Trophoblast cell (in vitro differentiated cells and primary cell): ENCODE results near the gene TMEM132C.

ENCODE experiments used
- DNase-seq, 2 donors: peaks; one replicate each; pipeline ENCODE4 v3.0.0-alpha.2; 2016
- H2AFZ ChIP-seq: 2 replicates; pipeline ENCODE4 v1.6.1; 2013; ENCODE audit warnings: low read length, moderate library complexity, mild to moderate bottlenecking; ENCODE audit not compliant: insufficient read depth, poor library complexity
- H2AK5ac ChIP-seq: 2 replicates; pipeline ENCODE4 v1.6.1; 2013; ENCODE audit warnings: mild to moderate bottlenecking, low read length
- H2BK120ac ChIP-seq: 2 replicates; pipeline ENCODE4 v1.6.1; 2013; ENCODE audit warnings: low read length, mild to moderate bottlenecking, moderate library complexity; ENCODE audit not compliant: insufficient read depth, poor library complexity
- H2BK12ac ChIP-seq: 2 replicates; pipeline ENCODE4 v1.6.1; 2013; ENCODE audit warnings: mild to moderate bottlenecking, low read length, moderate library complexity
- H2BK5ac ChIP-seq: 2 replicates; pipeline ENCODE4 v1.6.1; 2013; ENCODE audit warnings: low read length, low read depth, moderate library complexity, mild to moderate bottlenecking; ENCODE audit not compliant: poor library complexity
- H3K14ac ChIP-seq: 2 replicates; pipeline ENCODE4 v1.6.1; 2013; ENCODE audit warnings: mild to moderate bottlenecking, low read length
- H3K18ac ChIP-seq: 2 replicates; pipeline ENCODE4 v1.6.1; 2013; ENCODE audit warnings: mild to moderate bottlenecking, low read length
- H3K23ac ChIP-seq: 2 replicates; pipeline ENCODE4 v1.6.1; 2013; ENCODE audit warnings: low read length
- H3K27ac ChIP-seq: 2 replicates; pipeline ENCODE4 v1.5.1; 2013; ENCODE audit warnings: low read depth, mild to moderate bottlenecking, inconsistent platforms, low read length, moderate library complexity
- H3K27me3 ChIP-seq: 2 replicates; pipeline ENCODE4 v1.6.1; 2013; ENCODE audit warnings: inconsistent platforms, mild to moderate bottlenecking, low read length, moderate library complexity; ENCODE audit not compliant: insufficient read depth
- H3K36me3 ChIP-seq, 2 experiments: 1 replicate in 1 of 2; 2 replicates in 1 of 2; pipeline ENCODE4 v1.6.1; 2013; ENCODE audit warnings: low read length in 2 of 2, mild to moderate bottlenecking in 2 of 2, moderate library complexity in 1 of 2; ENCODE audit not compliant: insufficient read depth in 2 of 2, control insufficient read depth in 1 of 2
- H3K4ac ChIP-seq: 2 replicates; pipeline ENCODE4 v1.6.1; 2013; ENCODE audit warnings: low read depth, mild to moderate bottlenecking, low read length, moderate library complexity
- H3K4me1 ChIP-seq, 2 experiments: 1 replicate in 1 of 2; 2 replicates in 1 of 2; pipeline ENCODE4 v1.6.1; 2013; ENCODE audit warnings: low read length in 2 of 2, mild to moderate bottlenecking in 2 of 2, moderate library complexity in 1 of 2; ENCODE audit not compliant: insufficient read depth in 2 of 2, control insufficient read depth in 1 of 2
- H3K4me2 ChIP-seq: 2 replicates; pipeline ENCODE4 v1.6.1; 2013; ENCODE audit warnings: inconsistent platforms, mild to moderate bottlenecking, low read length, moderate library complexity
- H3K4me3 ChIP-seq: 2 replicates; pipeline ENCODE4 v1.5.1; 2013; ENCODE audit warnings: mild to moderate bottlenecking, low read depth, low read length, inconsistent platforms
- H3K79me1 ChIP-seq: one replicate; pipeline ENCODE4 v1.6.1; 2013; ENCODE audit warnings: low read length
- H3K79me2 ChIP-seq: 2 replicates; pipeline ENCODE4 v1.6.1; 2013; ENCODE audit warnings: low read length, mild to moderate bottlenecking; ENCODE audit not compliant: control insufficient read depth, insufficient read depth, poor library complexity
- H3K9ac ChIP-seq: 2 replicates; pipeline ENCODE4 v1.6.1; 2013; ENCODE audit warnings: mild to moderate bottlenecking, low read length
- H3K9me3 ChIP-seq: 2 replicates; pipeline ENCODE4 v1.6.1; 2013; ENCODE audit warnings: low read depth, mild to moderate bottlenecking, control low read depth, inconsistent platforms, low read length; ENCODE audit not compliant: insufficient read depth
- H4K12ac ChIP-seq: 2 replicates; pipeline ENCODE4 v1.6.1; 2013; ENCODE audit warnings: low read depth, mild to moderate bottlenecking, low read length, moderate library complexity
- H4K8ac ChIP-seq: 2 replicates; pipeline ENCODE4 v1.6.1; 2013; ENCODE audit warnings: low read depth, mild to moderate bottlenecking, low read length, moderate library complexity
- H4K91ac ChIP-seq: one replicate; pipeline ENCODE4 v1.6.1; 2013; ENCODE audit warnings: low read depth, mild to moderate bottlenecking, low read length, moderate library complexity
- WGBS: extraction: QIAGEN DNeasy Blood & Tissue Kit; methylation state at CpG from one replicate; pipeline ENCODE4 v1.1.7; 2013; ENCODE audit warnings: missing lambda C conversion rate; ENCODE audit not compliant: insufficient read length, insufficient coverage; ENCODE audit errors: extremely low coverage; 5-methylcytosine and 5-hydroxymethylcytosine counted together

Gene TMEM132C

GRCh38 chr12:128557231-128557630 is 290.3 kb downstream of the TMEM132C start:
- H4K12ac ChIP-seq = no peak overlapping the region
- peak overlapping the region; percentile 15 for H3K9ac ChIP-seq
- no peak overlapping the region for H3K4me3 ChIP-seq
- no peaks in the 10 kb centered on the region for H3K36me3 ChIP-seq
- no peaks in the 10 kb centered on the region for H3K79me1 ChIP-seq
- no peak overlapping the region for H3K27ac ChIP-seq
- H2AK5ac ChIP-seq = no peak overlapping the region
- H4K91ac ChIP-seq = no peak overlapping the region
- H4K8ac ChIP-seq = no peak overlapping the region
- DNase-seq = no peak
- no peaks in the 10 kb centered on the region for H3K79me2 ChIP-seq
- no peak overlapping the region for H3K4ac ChIP-seq
- H3K27me3 ChIP-seq = no peaks in the 10 kb centered on the region
- H3K4me2 ChIP-seq = no peak overlapping the region
- no peak overlapping the region for H3K23ac ChIP-seq
- no peak overlapping the region for H2BK12ac ChIP-seq
- no peak overlapping the region for H3K14ac ChIP-seq
- H2BK5ac ChIP-seq = no peak overlapping the region
- no peaks in the 10 kb centered on the region for H3K9me3 ChIP-seq
- no peaks in the 10 kb centered on the region for H3K4me1 ChIP-seq
- H2BK120ac ChIP-seq = no peak overlapping the region
- H2AFZ ChIP-seq = no peak overlapping the region
- WGBS = no CpG with 5 or more reads among the region's 1 CpG
- H3K18ac ChIP-seq = no peak overlapping the region

GRCh38 chr12:128564956-128565355 is 298.0 kb downstream of the TMEM132C start:
- no CpG with 5 or more reads among the region's 3 CpGs for WGBS
- Histone ChIP-seq H4K91ac (no peak overlapping the region), H3K4me1 (no peaks in the 10 kb centered on the region), H3K36me3 (no peaks in the 10 kb centered on the region), H3K79me2 (no peaks in the 10 kb centered on the region), H3K4me3 (no peak overlapping the region), H3K18ac (no peak overlapping the region), H2BK5ac (no peak overlapping the region), H3K9me3 (no peaks in the 10 kb centered on the region), H3K4me2 (no peak overlapping the region), H2BK120ac (no peak overlapping the region), H3K23ac (no peak overlapping the region), H3K4ac (no peak overlapping the region), H2AK5ac (no peak overlapping the region), H3K27me3 (no peaks in the 10 kb centered on the region), H3K14ac (no peak overlapping the region), H4K12ac (no peak overlapping the region), H3K79me1 (no peaks in the 10 kb centered on the region), H2BK12ac (no peak overlapping the region), H2AFZ (no peak overlapping the region), H3K9ac (no peak overlapping the region), H3K27ac (no peak overlapping the region), H4K8ac (no peak overlapping the region)
- DNase-seq = no peak

DNA sequence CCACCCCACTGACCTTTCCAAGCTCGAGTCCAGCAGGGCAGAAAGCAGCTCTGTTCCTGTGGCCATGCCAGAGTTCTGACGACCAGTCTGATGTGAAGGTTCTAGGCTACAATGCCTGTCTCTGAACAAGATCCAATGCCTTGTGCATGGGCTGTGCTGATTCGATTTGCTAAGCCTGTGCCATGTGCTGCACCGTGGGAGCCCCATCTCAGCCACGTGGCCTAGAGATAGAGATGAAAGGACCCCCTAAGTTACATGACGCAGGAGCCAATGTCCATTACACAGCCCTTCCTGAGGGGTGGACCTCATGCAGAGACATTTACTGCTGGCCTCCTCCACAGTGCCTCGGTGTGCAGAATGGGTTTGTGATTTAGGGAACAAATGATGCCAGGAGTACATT is 300.8 kb downstream of the TMEM132C start:
- no peaks in the 10 kb centered on the region for H3K4me1 ChIP-seq
- no peak overlapping the region for H3K4me3 ChIP-seq
- H3K79me1 ChIP-seq = no peaks in the 10 kb centered on the region
- no peak for DNase-seq
- H3K4me2 ChIP-seq = no peak overlapping the region
- H3K18ac ChIP-seq = no peak overlapping the region
- no peaks in the 10 kb centered on the region for H3K79me2 ChIP-seq
- H3K27ac ChIP-seq = no peak overlapping the region
- H2BK120ac ChIP-seq = no peak overlapping the region
- H2BK5ac ChIP-seq = no peak overlapping the region
- no peak overlapping the region for H4K12ac ChIP-seq
- no peak overlapping the region for H3K9ac ChIP-seq
- H4K91ac ChIP-seq = no peak overlapping the region
- H2BK12ac ChIP-seq = no peak overlapping the region
- no peak overlapping the region for H2AK5ac ChIP-seq
- no peak overlapping the region for H4K8ac ChIP-seq
- H3K4ac ChIP-seq = no peak overlapping the region
- no peaks in the 10 kb centered on the region for H3K27me3 ChIP-seq
- WGBS = no CpG with 5 or more reads among the region's 7 CpGs
- H3K36me3 ChIP-seq = no peaks in the 10 kb centered on the region
- H3K23ac ChIP-seq = no peak overlapping the region
- no peak overlapping the region for H2AFZ ChIP-seq
- H3K9me3 ChIP-seq = peaks cover 8% of the 10 kb centered on the region
- H3K14ac ChIP-seq = no peak overlapping the region

DNA sequence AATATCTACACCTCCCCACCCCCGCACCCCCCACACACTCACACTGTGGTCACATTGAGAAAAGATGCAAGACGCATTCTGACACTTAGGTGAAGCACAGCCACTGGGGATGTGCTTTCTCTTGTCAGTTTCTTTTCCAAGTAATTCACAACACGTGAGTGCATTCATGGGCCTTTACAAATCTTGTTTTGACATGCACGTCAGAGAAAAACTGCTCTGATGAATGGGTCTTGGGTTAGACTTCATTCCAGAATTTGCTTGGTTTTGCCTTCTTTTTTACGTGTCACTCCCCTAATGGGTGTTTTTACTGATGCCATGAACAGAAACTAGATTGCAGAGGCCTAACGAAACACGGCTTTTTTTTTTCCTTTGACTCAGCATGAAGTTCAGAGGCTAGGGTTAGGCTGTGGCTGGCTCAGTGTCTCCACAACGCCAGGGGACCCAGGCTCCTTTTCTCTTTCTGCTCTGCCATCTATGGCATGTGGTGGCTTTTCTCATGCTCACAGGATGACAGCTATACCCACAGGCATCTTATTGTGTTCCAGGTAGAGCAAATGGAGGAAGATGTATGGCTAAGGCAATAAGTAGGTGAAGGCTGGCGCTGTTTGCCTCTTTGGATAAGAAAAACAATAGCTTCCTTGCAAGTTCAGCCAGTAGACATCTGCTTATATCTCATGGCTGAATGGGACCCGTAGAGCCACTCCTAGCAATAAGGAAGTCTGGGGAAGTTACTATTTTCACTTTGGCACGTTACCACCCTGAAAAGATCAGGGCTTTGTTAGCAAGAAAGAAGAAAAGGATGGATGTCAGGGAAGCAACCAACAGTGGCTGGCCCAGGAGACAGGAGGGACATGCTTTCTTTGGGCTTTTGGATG is 303.5 kb downstream of the TMEM132C start:
- Histone ChIP-seq H3K4me3 (no peak overlapping the region), H3K18ac (no peak overlapping the region), H3K27ac (no peak overlapping the region), H3K4ac (no peak overlapping the region), H4K91ac (no peak overlapping the region), H3K9me3 (peaks cover 8% of the 10 kb centered on the region), H2AFZ (no peak overlapping the region), H2AK5ac (no peak overlapping the region), H3K14ac (no peak overlapping the region), H2BK12ac (no peak overlapping the region), H3K4me2 (no peak overlapping the region), H3K36me3 (no peaks in the 10 kb centered on the region), H3K23ac (no peak overlapping the region), H3K9ac (no peak overlapping the region), H3K27me3 (no peaks in the 10 kb centered on the region), H3K4me1 (no peaks in the 10 kb centered on the region), H4K12ac (no peak overlapping the region), H2BK5ac (no peak overlapping the region), H4K8ac (no peak overlapping the region), H3K79me2 (no peaks in the 10 kb centered on the region), H2BK120ac (no peak overlapping the region), H3K79me1 (no peaks in the 10 kb centered on the region)
- DNase-seq = no peak
- no CpG with 5 or more reads among the region's 11 CpGs for WGBS
